ENCODE data around the gene DEAF1. TPM values are rescaled to one million over a fixed set of nuclear protein-coding genes. Genes with fewer than 3 reads are reported as not detected.

DEAF1 gene
- total and polyA plus RNA-seq, 2 of the 13 experiments (the other 11 are each of a cell fraction or from before 2014, with no cell fraction given), result 22.3 to 29.6 TPM

DNA sequence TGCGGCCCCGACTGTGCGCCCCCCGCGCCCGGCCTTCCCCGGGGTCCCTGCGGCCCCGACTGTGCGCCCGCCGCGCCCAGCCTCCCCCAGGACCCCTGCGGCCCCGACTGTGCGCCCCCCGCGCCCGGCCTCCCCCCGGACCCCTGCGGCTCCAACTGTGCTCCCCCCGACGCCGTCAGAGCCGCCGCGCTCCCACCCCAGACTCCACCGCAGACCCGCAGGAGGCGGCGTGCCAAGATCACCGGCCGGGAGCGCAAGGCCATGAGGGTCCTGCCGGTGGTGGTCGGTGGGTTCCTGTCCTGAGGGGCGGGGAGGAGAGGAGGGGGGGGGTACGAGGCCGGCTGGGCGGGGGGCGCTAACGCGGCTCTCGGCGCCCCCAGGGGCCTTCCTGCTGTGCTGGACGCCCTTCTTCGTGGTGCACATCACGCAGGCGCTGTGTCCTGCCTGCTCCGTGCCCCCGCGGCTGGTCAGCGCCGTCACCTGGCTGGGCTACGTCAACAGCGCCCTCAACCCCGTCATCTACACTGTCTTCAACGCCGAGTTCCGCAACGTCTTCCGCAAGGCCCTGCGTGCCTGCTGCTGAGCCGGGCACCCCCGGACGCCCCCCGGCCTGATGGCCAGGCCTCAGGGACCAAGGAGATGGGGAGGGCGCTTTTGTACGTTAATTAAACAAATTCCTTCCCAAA lies 54.9 kb downstream of the DEAF1 start:
- Histone ChIP-seq H3K9ac (ENCODE audit: insufficient read depth, low read depth, low read length) (no peak overlapping the region), H3K27me3 (ENCODE audit: control insufficient read depth in 1 of 2, insufficient read depth in 2 of 2, low read length in 2 of 2) (no peaks in the 10 kb centered on the region), H3K9me3 (ENCODE audit: low read length) (no peaks in the 10 kb centered on the region), H3K79me2 (ENCODE audit: insufficient read depth, low read length) (no peaks in the 10 kb centered on the region), H3K4me2 (ENCODE audit: low read depth, low read length) (no peak overlapping the region), H3K27ac (ENCODE audit: extremely low read length, insufficient read depth, low read length) (no peak overlapping the region), H2AFZ (ENCODE audit: low read length) (no peak overlapping the region), H3K4me3 (replicated peaks in 1 of 3; ENCODE audit: insufficient read depth in 1 of 3, low read depth in 2 of 3, low read length in 3 of 3) (no peak overlapping the region), H4K20me1 (ENCODE audit: insufficient read depth, low read length) (0 out of 2 replicates have a peak, but pooled peaks cover 5% of the 10 kb centered on the region), H3K4me1 (ENCODE audit: insufficient read depth, low read length) (no peaks in the 10 kb centered on the region), H3K36me3 (replicated peaks in 1 of 2; ENCODE audit: control insufficient read depth in 1 of 2, insufficient read depth in 2 of 2, low read length in 2 of 2) (peaks cover 4 to 15% of the 10 kb centered on the region in 2 experiments; a peak in 3 of 5 replicates)
- WGBS (ENCODE audit: low lambda C conversion rate), result 97% methylated on average over 57 of the region's 69 CpGs
- intact Hi-C loops (cut with micrococcal nuclease; ENCODE audit: unreplicated experiment) (no loop called here), in situ Hi-C loops (cut with HindIII; ENCODE audit: extremely low pct_ligation_motif_present, low pct_unique_long_range_greater_than_20kb) (no loop called here)
- CTCF ChIA-PET (ENCODE audit: low intra/inter-chr PET ratio, low total read pairs), result no interaction called here
- DNase-seq (ENCODE audit: low spot score) (no peak), ATAC-seq (no peak), FAIRE-seq (no peak)
- BruUV-seq (replicated peaks), result no TSS peak
- POLR2A ChIA-PET, result no interaction called here
- TF ChIP-seq NCOA2 (CRISPR knock-in tag; IDR thresholded peaks at IDR 0.05) (no peak), ZNF441 (CRISPR knock-in tag; IDR thresholded peaks at IDR 0.05; ENCODE audit: borderline replicate concordance) (no peak), ZNF549 (CRISPR knock-in tag; IDR thresholded peaks at IDR 0.05) (no peak), ELF3 (CRISPR knock-in tag; IDR thresholded peaks at IDR 0.05) (no peak), MYNN (CRISPR knock-in tag; IDR thresholded peaks at IDR 0.05; ENCODE audit: low read depth) (no peak), FOXO1 (CRISPR knock-in tag; IDR thresholded peaks at IDR 0.05) (no peak), HMG20B (CRISPR knock-in tag; conservative IDR thresholded peaks at IDR 0.05) (no peak), SRSF4 (IDR thresholded peaks at IDR 0.05; ENCODE audit: low read depth, low read length, poor library complexity, severe bottlenecking) (no peak), STAT5B (CRISPR knock-in tag; IDR thresholded peaks at IDR 0.05) (no peak), ARNT (IDR thresholded peaks at IDR 0.05) (no peak), SP1 (IDR thresholded peaks at IDR 0.05) (no peak), SP1 (CRISPR knock-in tag; IDR thresholded peaks at IDR 0.05) (no peak)
- TF ChIP-seq, protein P1, sequence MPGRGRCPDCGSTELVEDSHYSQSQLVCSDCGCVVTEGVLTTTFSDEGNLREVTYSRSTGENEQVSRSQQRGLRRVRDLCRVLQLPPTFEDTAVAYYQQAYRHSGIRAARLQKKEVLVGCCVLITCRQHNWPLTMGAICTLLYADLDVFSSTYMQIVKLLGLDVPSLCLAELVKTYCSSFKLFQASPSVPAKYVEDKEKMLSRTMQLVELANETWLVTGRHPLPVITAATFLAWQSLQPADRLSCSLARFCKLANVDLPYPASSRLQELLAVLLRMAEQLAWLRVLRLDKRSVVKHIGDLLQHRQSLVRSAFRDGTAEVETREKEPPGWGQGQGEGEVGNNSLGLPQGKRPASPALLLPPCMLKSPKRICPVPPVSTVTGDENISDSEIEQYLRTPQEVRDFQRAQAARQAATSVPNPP (CRISPR knock-in tag; IDR thresholded peaks at IDR 0.05), result no peak
- TF ChIP-seq, protein P2, sequence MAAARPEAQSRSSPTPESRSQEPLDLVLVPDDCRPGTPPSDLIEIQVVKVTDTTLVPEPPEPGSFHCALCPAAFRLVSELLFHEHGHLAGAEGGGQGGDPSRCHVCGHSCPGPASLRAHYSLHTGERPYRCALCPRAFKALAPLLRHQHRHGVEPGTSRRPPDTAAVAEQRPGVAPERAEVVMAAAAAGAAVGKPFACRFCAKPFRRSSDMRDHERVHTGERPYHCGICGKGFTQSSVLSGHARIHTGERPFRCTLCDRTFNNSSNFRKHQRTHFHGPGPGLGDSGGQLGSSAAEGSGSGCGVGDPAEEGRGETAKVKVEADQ (CRISPR knock-in tag; IDR thresholded peaks at IDR 0.05; ENCODE audit: borderline replicate concordance), result no peak
- TF ChIP-seq, protein P3, sequence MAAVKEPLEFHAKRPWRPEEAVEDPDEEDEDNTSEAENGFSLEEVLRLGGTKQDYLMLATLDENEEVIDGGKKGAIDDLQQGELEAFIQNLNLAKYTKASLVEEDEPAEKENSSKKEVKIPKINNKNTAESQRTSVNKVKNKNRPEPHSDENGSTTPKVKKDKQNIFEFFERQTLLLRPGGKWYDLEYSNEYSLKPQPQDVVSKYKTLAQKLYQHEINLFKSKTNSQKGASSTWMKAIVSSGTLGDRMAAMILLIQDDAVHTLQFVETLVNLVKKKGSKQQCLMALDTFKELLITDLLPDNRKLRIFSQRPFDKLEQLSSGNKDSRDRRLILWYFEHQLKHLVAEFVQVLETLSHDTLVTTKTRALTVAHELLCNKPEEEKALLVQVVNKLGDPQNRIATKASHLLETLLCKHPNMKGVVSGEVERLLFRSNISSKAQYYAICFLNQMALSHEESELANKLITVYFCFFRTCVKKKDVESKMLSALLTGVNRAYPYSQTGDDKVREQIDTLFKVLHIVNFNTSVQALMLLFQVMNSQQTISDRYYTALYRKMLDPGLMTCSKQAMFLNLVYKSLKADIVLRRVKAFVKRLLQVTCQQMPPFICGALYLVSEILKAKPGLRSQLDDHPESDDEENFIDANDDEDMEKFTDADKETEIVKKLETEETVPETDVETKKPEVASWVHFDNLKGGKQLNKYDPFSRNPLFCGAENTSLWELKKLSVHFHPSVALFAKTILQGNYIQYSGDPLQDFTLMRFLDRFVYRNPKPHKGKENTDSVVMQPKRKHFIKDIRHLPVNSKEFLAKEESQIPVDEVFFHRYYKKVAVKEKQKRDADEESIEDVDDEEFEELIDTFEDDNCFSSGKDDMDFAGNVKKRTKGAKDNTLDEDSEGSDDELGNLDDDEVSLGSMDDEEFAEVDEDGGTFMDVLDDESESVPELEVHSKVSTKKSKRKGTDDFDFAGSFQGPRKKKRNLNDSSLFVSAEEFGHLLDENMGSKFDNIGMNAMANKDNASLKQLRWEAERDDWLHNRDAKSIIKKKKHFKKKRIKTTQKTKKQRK (IDR thresholded peaks at IDR 0.05; ENCODE audit: low read length), result no peak
- TF ChIP-seq, protein P4, sequence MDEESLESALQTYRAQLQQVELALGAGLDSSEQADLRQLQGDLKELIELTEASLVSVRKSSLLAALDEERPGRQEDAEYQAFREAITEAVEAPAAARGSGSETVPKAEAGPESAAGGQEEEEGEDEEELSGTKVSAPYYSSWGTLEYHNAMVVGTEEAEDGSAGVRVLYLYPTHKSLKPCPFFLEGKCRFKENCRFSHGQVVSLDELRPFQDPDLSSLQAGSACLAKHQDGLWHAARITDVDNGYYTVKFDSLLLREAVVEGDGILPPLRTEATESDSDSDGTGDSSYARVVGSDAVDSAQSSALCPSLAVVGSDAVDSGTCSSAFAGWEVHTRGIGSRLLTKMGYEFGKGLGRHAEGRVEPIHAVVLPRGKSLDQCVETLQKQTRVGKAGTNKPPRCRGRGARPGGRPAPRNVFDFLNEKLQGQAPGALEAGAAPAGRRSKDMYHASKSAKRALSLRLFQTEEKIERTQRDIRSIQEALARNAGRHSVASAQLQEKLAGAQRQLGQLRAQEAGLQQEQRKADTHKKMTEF (CRISPR knock-in tag; IDR thresholded peaks at IDR 0.05), result no peak
- TF ChIP-seq, protein P5, sequence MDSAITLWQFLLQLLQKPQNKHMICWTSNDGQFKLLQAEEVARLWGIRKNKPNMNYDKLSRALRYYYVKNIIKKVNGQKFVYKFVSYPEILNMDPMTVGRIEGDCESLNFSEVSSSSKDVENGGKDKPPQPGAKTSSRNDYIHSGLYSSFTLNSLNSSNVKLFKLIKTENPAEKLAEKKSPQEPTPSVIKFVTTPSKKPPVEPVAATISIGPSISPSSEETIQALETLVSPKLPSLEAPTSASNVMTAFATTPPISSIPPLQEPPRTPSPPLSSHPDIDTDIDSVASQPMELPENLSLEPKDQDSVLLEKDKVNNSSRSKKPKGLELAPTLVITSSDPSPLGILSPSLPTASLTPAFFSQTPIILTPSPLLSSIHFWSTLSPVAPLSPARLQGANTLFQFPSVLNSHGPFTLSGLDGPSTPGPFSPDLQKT (CRISPR knock-in tag; IDR thresholded peaks at IDR 0.05; ENCODE audit: borderline replicate concordance), result no peak
- TF ChIP-seq, protein P6, sequence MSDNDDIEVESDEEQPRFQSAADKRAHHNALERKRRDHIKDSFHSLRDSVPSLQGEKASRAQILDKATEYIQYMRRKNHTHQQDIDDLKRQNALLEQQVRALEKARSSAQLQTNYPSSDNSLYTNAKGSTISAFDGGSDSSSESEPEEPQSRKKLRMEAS (IDR thresholded peaks at IDR 0.05), result no peak
